Germinal center (tissue), 1 donor: Measurements from ENCODE around the gene FKBP5.
"Not testable (repeated sequence)": the region's sequence is repeated elsewhere in the genome, so short reads cannot be mapped to it uniquely, and the experiment has no call there.

Experiments used
- DNase-seq: peaks from one replicate; pipeline ENCODE4 v3.0.0; 2012; ENCODE audit warnings: mixed read lengths, low spot score

The FKBP5 gene

GRCh38 chr6:35723587-35723986 lies 34.9 kb upstream of the FKBP5 start:
- DNase-seq = no peak

DNA sequence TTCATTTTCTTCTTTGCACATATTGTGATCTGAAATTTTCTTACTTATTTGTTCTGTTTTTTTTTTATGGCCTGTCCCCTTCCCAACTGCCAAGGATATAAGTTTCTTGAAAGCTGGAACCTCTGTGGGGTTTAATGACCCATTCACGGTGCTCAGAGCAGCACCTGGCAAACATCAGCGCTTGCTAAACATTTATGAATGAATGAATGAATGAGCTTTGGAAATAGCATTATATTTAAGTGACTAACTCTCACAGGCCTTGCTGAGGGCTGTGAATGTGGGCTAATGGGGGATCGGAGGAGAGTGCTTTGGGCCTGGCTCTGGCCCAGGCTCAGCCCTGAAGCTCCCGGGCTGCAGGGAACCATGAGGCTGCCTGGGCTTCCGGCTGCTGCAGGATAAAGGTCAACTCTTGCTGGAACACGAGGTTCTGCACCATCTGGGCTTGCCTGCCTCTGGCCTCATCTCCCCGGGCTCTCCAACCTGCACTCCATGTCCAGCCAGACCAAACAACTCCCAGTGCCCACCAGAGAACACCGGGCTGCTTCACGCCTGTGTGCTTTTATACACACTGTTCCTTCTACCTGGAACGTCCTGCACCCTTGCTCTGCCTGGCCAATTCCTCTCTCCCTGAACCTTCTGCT lies 33.5 kb upstream of the FKBP5 start:
- DNase-seq = no peak

DNA sequence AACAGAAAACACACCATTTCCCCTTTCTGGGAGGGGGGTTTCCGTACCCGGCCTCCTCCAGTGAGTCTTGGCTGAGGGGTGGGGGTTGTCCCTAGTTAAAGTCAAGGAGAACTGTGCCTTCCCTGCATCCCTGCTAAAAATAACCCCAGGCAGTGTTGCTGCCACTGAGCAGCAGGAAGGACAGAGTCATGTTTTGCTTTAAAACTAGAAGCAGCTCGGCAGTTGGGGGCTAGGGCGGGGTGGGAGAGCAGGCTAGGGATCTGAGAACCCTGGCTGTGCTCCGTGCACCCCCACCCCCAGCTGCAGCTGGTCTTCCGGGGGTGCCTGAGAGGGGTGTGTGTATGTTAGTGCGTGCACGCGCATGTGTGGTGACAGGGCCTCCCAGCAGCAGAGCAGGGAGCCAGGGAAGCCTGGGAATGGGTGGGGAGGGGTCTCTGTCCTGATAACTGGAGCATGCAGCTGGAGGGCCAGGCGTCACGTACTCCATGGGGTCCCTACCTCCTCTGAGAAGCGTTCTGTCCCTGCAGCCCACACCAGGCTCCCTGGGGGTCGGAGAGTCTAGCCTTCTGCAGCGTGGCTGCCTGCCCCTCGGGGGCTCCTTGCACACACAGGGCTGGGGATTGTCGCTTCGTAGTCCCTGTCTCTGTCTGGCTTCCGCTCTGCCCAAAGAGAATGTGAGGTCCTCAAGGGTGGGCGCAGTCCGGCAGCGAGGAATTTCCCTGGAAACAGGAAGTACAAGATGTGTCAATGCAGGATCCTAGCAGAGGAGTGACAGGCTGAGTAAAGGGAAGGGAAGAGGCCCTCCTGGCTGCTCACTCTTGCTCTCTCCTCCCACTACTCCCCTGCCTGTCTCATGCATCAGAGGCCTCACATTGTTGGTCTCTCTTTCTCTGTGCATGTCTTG lies 31.4 kb upstream of the FKBP5 start:
- DNase-seq = peak; percentile 76

DNA sequence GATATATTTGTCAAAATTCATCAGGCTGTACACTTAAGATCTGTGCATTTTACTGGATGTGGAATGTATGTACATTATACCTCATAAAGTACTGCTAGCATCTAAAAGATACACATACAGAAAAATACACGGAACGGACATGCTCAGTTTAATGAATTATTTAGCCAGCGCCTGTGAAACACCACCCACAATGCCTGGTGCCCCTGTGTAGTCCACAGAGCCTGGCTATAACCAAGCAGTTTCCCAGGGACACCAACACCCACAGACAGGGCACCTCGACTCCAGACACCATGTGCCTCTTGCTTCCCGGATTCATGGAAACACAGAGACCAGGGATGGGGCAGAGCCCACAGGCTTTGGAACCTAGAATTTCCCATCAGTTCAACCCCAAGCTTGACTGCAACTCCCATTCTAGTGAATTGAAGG lies 30.7 kb upstream of the FKBP5 start:
- no peak for DNase-seq

DNA sequence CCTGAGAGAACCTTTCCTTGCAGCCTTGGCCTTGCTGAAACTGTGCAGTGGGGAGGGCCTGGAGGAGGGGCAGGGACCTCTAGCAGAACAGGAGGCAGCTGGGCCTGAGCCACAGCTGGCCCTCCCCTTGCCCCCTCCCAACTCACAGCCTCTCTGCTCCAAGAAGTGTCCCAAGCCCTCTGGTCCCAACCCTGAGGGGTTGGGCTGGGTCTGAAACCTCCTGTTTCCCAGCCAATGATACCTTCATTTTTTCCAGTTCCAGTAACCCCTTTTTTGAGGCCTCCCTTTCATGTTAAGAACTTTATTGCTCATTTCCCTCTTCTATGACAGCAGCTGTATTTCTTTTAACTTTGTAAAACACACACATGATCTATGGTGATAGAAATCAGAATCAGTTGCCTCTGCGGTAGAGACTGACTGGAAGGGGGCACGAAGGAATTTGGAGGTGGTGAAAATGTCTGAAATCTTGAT lies 30.2 kb upstream of the FKBP5 start:
- no peak for DNase-seq

GRCh38 chr6:35718375-35718736 lies 29.6 kb upstream of the FKBP5 start:
- DNase-seq = no peak

- DNase-seq = no peak
Observed at GRCh38 chr6:35717449-35718374, 29.0 kb upstream of the FKBP5 start.

GRCh38 chr6:35716798-35717197 lies 28.1 kb upstream of the FKBP5 start:
- no peak for DNase-seq

DNA sequence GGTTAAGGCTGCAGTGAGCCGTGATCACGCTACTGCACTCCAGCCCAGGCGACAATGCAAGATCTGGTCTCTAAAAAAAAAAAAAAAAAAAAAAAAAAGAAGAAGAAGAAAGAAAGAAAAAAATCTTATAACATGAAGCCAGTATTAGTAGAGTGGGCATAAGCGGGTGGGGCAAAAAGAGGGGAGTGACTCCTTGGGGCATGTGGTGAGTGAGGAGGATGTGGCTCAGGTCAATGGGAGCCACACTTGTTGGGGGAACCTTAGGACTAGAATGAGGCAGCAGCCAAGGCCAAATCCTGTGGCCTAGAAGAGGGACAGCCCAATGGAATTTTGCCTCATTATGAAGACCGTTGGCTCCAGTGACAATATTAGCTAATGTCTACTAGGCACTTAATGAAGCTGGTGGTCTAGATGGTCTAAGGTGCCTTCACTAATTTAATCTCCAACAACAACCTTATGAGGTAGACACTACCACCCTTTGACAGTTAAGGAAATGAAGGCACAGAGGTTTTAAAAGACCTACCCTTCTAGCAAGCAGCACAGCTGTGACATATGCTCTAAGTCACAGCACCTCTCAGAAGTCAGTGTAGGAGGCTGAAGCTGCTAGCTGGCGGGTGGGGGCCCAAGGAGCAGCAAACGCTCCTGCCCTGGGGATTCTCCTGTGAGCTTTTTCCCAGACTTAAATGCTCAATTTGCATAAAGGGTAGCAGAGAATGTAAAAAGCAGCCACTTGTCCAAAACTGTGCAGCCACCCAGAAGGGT lies 24.5 kb upstream of the FKBP5 start:
- no peak for DNase-seq

GRCh38 chr6:35711731-35712130 lies 23.0 kb upstream of the FKBP5 start:
- DNase-seq = no peak

DNA sequence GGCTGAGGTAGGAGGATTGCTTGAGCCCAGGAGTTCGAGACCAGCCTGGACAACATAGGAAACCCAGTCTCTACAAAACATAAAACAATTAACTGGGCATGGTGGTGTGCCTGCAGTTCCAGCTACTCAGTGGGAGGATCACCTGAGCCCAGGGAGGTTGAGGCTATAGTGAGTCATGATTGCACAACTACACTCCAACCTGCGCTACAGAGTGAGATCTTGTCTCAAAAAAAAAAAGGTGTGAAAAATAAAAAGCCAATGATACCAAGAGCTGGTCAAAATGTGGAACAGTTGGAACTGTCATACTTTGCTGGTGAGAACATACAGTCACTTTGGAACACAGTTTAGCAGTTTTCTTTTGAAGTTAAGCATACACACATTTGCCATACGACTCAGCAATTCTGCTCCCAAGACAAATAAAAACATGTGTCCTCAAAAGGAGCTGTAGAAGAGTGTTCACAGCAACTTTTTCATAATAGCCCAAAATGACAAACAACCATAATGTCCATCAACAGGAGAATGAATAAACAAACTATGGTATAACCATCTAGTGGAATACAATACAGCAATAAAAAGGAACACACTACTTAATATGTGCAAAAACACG lies 21.6 kb upstream of the FKBP5 start:
- no peak for DNase-seq

DNA sequence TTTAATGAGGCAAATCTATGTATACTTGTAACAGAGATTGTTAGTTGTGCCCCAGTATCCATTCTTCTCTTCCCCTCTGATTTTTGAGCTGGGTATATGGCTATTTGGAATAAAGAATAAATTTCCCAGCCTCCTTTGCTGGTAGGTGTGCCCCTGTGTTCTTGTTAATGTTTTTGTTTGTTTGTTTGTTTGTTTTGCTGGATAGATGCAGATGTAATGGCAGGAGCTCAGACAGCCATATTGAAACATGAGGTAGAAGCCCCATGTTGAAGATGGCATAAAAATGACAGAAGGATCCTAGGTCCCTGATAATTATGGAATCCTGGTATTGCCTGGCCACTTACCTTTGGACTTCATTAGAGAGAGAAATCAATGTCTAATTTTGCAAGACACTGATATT lies 19.9 kb upstream of the FKBP5 start:
- DNase-seq = no peak

DNA sequence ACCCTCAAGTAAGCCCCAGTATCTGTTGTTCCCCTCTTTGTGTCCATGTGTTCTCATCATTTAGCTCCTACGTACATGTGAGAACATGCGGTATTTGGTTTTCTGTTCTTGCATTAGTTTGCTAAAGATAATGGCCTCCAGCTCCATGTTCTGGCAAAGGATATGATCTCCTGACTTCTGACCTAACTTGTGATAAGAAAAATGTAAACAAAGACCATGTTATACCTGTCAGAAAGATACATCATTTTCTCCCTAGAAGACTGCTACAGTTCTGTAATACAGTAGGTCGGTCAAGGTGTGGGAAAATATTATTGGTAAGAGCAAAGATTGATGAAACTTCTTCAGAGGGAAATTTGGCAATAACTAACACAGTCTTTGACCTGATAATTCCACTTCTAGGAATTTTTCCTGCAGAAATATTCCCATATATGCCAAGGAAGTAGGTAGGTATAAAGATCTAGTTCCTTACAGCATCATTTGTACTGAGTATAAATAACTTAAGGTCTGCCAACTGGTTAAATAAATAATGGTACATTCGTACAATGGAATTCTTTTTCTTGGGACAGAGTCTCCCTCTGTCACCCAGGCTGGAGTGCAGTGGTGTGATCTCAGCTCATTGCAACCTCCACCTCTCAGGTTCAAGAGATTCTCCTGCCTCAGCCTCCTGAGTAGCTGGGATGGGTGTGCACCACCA lies 19.1 kb upstream of the FKBP5 start:
- DNase-seq = no peak

GRCh38 chr6:35706468-35706867 lies 17.8 kb upstream of the FKBP5 start:
- DNase-seq = no peak

GRCh38 chr6:35703554-35703953 lies 14.8 kb upstream of the FKBP5 start:
- DNase-seq = no peak

- DNase-seq = no peak
Observed at GRCh38 chr6:35698858-35699257, 10.1 kb upstream of the FKBP5 start.

- not testable (repeated sequence) for DNase-seq
Observed at GRCh38 chr6:35698430-35698829, 9.7 kb upstream of the FKBP5 start.

GRCh38 chr6:35694462-35694861 lies 5.7 kb upstream of the FKBP5 start:
- DNase-seq = no peak

- DNase-seq = no peak
Observed at GRCh38 chr6:35691027-35691824, 2.5 kb upstream of the FKBP5 start.

DNA sequence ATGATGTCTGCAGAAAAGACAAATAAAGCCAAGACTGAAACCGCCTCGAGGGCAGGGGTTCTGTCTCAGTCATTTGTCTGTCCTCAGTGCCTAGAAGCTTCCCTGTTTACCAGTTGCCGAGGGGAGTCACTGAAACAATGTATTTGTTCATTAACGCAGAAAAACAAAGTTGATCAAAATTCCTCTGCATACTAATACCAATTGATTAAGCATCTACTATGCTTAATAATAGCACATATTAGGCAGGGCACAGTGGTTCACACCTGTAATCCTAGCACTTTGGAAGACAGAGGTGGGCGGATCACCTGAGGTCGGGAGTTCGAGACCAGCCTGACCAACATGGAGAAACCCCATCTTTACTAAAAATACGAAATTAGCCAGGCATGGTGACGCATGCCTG lies 1.8 kb upstream of the FKBP5 start:
- no peak for DNase-seq
